Measurements from ENCODE around the gene RAPGEF5. TPM values are rescaled to one million over a fixed set of nuclear protein-coding genes. Genes with fewer than 3 reads are reported as not detected.

Gene RAPGEF5
- total and polyA plus RNA-seq, 9 donors, result 6.4 to 22.5 (median 10.4) TPM

DNA sequence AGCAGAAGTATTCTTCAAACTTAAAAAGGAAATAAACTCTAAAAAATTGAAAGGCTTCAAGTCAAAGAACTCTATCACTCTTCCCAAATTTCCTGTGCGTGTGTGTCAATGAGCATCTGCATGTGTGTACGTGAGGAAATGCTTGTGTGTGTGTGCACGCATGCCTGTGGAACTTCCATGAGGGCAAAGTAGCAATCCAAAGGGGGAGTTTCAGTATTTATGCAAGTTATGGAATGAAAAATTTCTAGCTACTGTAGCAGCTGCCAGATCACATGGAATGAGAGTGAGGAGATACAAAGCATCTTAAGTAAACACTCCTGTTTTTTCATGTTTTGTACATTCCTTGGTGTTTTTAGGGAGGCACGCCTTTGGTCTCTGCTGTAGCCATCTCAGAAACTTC lies 152.6 kb downstream of the RAPGEF5 start:
- H3K27ac ChIP-seq, result no peak overlapping the region
- H3K4me1 ChIP-seq (ENCODE audit: insufficient read depth), result peaks cover 5% of the 10 kb centered on the region
- H3K27me3 ChIP-seq, result no peaks in the 10 kb centered on the region
- no peak for DNase-seq
- no peaks in the 10 kb centered on the region for H3K9me3 ChIP-seq
- intact Hi-C loops (cut with DNase I), result no loop called here
- H3K4me3 ChIP-seq, result no peak overlapping the region
- 3 to 12% (median 8%) methylated on average over 4 of the region's 4 CpGs for WGBS, 3 donors
- H3K36me3 ChIP-seq, result no peaks in the 10 kb centered on the region
- no peak for TF ChIP-seq EP300 (IDR thresholded peaks at IDR 0.05)
- no peak for TF ChIP-seq CTCF (IDR thresholded peaks at IDR 0.05)
- no peak for TF ChIP-seq POLR2A (IDR thresholded peaks at IDR 0.05)

DNA sequence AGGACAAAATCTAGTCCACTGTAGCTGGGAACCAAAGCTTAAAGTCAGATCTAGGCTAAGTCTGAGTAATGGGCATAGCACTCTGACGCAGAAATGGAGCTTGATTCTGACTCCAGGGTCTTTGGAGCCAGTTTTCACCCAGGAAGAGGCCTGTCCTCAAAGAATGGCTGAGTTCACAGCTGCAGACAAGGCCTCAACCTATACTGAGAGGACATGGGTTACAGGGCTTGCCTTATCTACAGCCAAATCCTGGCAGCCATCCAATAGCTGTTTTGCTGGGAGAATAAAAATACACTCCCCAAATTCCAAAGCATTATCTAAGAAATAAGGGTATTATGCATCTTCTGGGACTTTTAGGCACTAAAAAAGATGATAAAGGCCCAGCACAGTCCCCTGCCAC lies 154.8 kb downstream of the RAPGEF5 start:
- DNase-seq, result no peak
- H3K36me3 ChIP-seq, result no peaks in the 10 kb centered on the region
- H3K27ac ChIP-seq, result no peak overlapping the region
- H3K4me1 ChIP-seq (ENCODE audit: insufficient read depth), result peaks cover 4% of the 10 kb centered on the region
- TF ChIP-seq CTCF (IDR thresholded peaks at IDR 0.05) (no peak), POLR2A (IDR thresholded peaks at IDR 0.05) (no peak), EP300 (IDR thresholded peaks at IDR 0.05) (no peak)
- H3K4me3 ChIP-seq, result no peak overlapping the region
- intact Hi-C loops (cut with DNase I), result no loop called here
- no peaks in the 10 kb centered on the region for H3K9me3 ChIP-seq
- 88 to 100% (median 98%) methylated on average over 1 of the region's 1 CpG for WGBS, 3 donors
- H3K27me3 ChIP-seq, result no peaks in the 10 kb centered on the region

- Histone ChIP-seq H3K4me1 (ENCODE audit: insufficient read depth) (peaks cover 4% of the 10 kb centered on the region), H3K36me3 (no peaks in the 10 kb centered on the region), H3K4me3 (no peak overlapping the region), H3K27ac (no peak overlapping the region), H3K27me3 (no peaks in the 10 kb centered on the region), H3K9me3 (no peaks in the 10 kb centered on the region)
- 44 to 69% (median 57%) methylated on average over 4 of the region's 4 CpGs for WGBS, 3 donors
- intact Hi-C loops (cut with DNase I), result no loop called here
- no peak for TF ChIP-seq CTCF (IDR thresholded peaks at IDR 0.05)
- TF ChIP-seq EP300 (IDR thresholded peaks at IDR 0.05), result no peak
- no peak for TF ChIP-seq POLR2A (IDR thresholded peaks at IDR 0.05)
- DNase-seq, result no peak
Observed at GRCh38 chr7:22201186-22201880, 155.6 kb downstream of the RAPGEF5 start.

GRCh38 chr7:22200777-22201176 lies 156.2 kb downstream of the RAPGEF5 start:
- no peak overlapping the region for H3K27ac ChIP-seq
- no peak for DNase-seq
- no peaks in the 10 kb centered on the region for H3K27me3 ChIP-seq
- TF ChIP-seq CTCF (IDR thresholded peaks at IDR 0.05) (no peak), POLR2A (IDR thresholded peaks at IDR 0.05) (no peak), EP300 (IDR thresholded peaks at IDR 0.05) (no peak)
- peaks cover 4% of the 10 kb centered on the region for H3K4me1 ChIP-seq (ENCODE audit: insufficient read depth)
- no peaks in the 10 kb centered on the region for H3K36me3 ChIP-seq
- H3K9me3 ChIP-seq, result no peaks in the 10 kb centered on the region
- intact Hi-C loops (cut with DNase I), result no loop called here
- no peak overlapping the region for H3K4me3 ChIP-seq
